Activated CD8-positive, alpha-beta T cell treated with anti-CD3 and anti-CD28 coated beads, Interleukin-2, amount 10 ng/mL, durations not matched to agents 7 days and 5 days (primary cell): ENCODE results near the gene PHF1. TPM values are rescaled to one million over a fixed set of nuclear protein-coding genes. Genes with fewer than 3 reads are reported as not detected.
"Not testable (repeated sequence)": the region's sequence is repeated elsewhere in the genome, so short reads cannot be mapped to it uniquely, and the experiment has no call there.

Experiments used
- ATAC-seq: fragments of 150-1000 bp; cut with Tn5 transposase; one replicate; pipeline ENCODE4 v1.10.0; 2021; ENCODE audit warnings: moderate library complexity
- CTCF ChIA-PET: fragments of 350-600 bp; sonication (Branson Sonifier 250); formaldehyde crosslinking; loops from one replicate; lab custom pipeline; 2021; ENCODE audit warnings: antibody characterized with exemption; lab: Charles Lee
- POLR2A ChIA-PET: fragments of 350-600 bp; sonication (Branson Sonifier 250); formaldehyde crosslinking; loops from one replicate; lab custom pipeline; 2021; ENCODE audit warnings: antibody characterized with exemption; lab: Charles Lee
- DNase-seq: peaks from one replicate; pipeline ENCODE4 v3.0.0-alpha.2; 2020
- H3K27ac Mint-ChIP-seq: one replicate; pipeline ENCODE4 v1.8.0; 2021; ENCODE audit warnings: mild to moderate bottlenecking, mixed read lengths
- H3K27me3 Mint-ChIP-seq: one replicate; pipeline ENCODE4 v1.8.0; 2021; ENCODE audit warnings: low read depth, mixed read lengths
- H3K36me3 Mint-ChIP-seq: one replicate; pipeline ENCODE4 v1.8.0; 2021; ENCODE audit warnings: low read depth, mixed read lengths
- H3K4me1 Mint-ChIP-seq: one replicate; pipeline ENCODE4 v1.8.0; 2021; ENCODE audit warnings: low read depth, mixed read lengths
- H3K4me3 Mint-ChIP-seq: one replicate; pipeline ENCODE4 v1.8.0; 2021; ENCODE audit warnings: mild to moderate bottlenecking, mixed read lengths
- H3K9me3 Mint-ChIP-seq: one replicate; pipeline ENCODE4 v1.8.0; 2022; ENCODE audit warnings: mixed read lengths; ENCODE audit not compliant: insufficient read depth
- total RNA-seq, 2 experiments: library from RNA; stranded (reverse); gene quantifications; one replicate each; pipeline ENCODE4 v1.2.3, GENCODE V29; 2021

PHF1 gene
- total RNA-seq, 2 experiments from 2014 or later, result 35.9 to 36.5 TPM

GRCh38 chr6:33375143-33375671, 35.6 kb upstream of the PHF1 start:
- DNase-seq (no peak), ATAC-seq (no peak)
- ChIA-PET CTCF (interaction anchor here (1.1 to 4.7 kb wide), 4 partner anchors 10 to 336 kb away, joined by 3 to 20 read pairs (median 4); partner anchors contain the start of genes RGL2 and UQCC2), POLR2A (interaction anchor here (0.9 to 1.6 kb wide), 2 partner anchors 14 to 404 kb away, joined by 3 to 7 read pairs; no protein-coding TSS in a partner anchor)
- no peaks in the 10 kb centered on the region for H3K9me3 Mint-ChIP-seq
- no peaks in the 10 kb centered on the region for H3K27me3 Mint-ChIP-seq
- peaks cover 31% of the 10 kb centered on the region for H3K4me1 Mint-ChIP-seq
- no peaks in the 10 kb centered on the region for H3K36me3 Mint-ChIP-seq
- no peak overlapping the region for H3K27ac Mint-ChIP-seq
- H3K4me3 Mint-ChIP-seq, result no peak overlapping the region

GRCh38 chr6:33377171-33377570, 33.6 kb upstream of the PHF1 start:
- Mint-ChIP-seq H3K4me3 (no peak overlapping the region), H3K4me1 (peaks cover 31% of the 10 kb centered on the region), H3K9me3 (no peaks in the 10 kb centered on the region), H3K27ac (no peak overlapping the region), H3K27me3 (peaks cover 6% of the 10 kb centered on the region), H3K36me3 (no peaks in the 10 kb centered on the region)
- DNase-seq (no peak), ATAC-seq (no peak)
- CTCF ChIA-PET, result interaction anchor here (4.7 kb wide), 1 partner anchor 13 kb away, joined by 20 read pairs; no protein-coding TSS in a partner anchor
- POLR2A ChIA-PET, result no interaction called here

- POLR2A ChIA-PET, H3K27me3 Mint-ChIP-seq, ATAC-seq, H3K4me3 Mint-ChIP-seq, H3K27ac Mint-ChIP-seq, H3K36me3 Mint-ChIP-seq, H3K9me3 Mint-ChIP-seq, DNase-seq: not testable (repeated sequence)
- CTCF ChIA-PET, result interaction anchor here (0.9 kb wide), 1 partner anchor 12 kb away, joined by 4 read pairs; no protein-coding TSS in a partner anchor
- H3K4me1 Mint-ChIP-seq, result peaks cover 18% of the 10 kb centered on the region
Measured at GRCh38 chr6:33379184-33379583, 31.6 kb upstream of the PHF1 start.

- Mint-ChIP-seq H3K36me3 (no peaks in the 10 kb centered on the region), H3K4me3 (no peak overlapping the region), H3K4me1 (peaks cover 10% of the 10 kb centered on the region), H3K27me3 (peaks cover 6% of the 10 kb centered on the region), H3K27ac (no peak overlapping the region), H3K9me3 (no peaks in the 10 kb centered on the region)
- ATAC-seq, result no peak
- CTCF ChIA-PET, result interaction anchor here (1.2 kb wide), 1 partner anchor 10 kb away, joined by 6 read pairs; no protein-coding TSS in a partner anchor
- POLR2A ChIA-PET, result no interaction called here
- DNase-seq, result no peak
Measured at GRCh38 chr6:33380272-33380981, 30.4 kb upstream of the PHF1 start.

GRCh38 chr6:33383427-33384185, 27.2 kb upstream of the PHF1 start:
- no peaks in the 10 kb centered on the region for H3K4me1 Mint-ChIP-seq
- no peaks in the 10 kb centered on the region for H3K9me3 Mint-ChIP-seq
- no peak for DNase-seq
- no peaks in the 10 kb centered on the region for H3K36me3 Mint-ChIP-seq
- POLR2A ChIA-PET, result no interaction called here
- ATAC-seq, result no peak
- H3K27me3 Mint-ChIP-seq, result peaks cover 8% of the 10 kb centered on the region
- H3K4me3 Mint-ChIP-seq, result no peak overlapping the region
- CTCF ChIA-PET, result no interaction called here
- H3K27ac Mint-ChIP-seq, result no peak overlapping the region

GRCh38 chr6:33384581-33385020, 26.2 kb upstream of the PHF1 start:
- H3K4me1 Mint-ChIP-seq, result no peaks in the 10 kb centered on the region

GRCh38 chr6:33390173-33390572, 20.6 kb upstream of the PHF1 start:
- ChIA-PET CTCF (interaction anchor here (0.6 to 2.5 kb wide), 19 partner anchors 8 to 195 kb away, joined by 3 to 20 read pairs (median 5); partner anchors contain the start of genes B3GALT4, CUTA, RGL2 and TAPBP), POLR2A (interaction anchor here (0.8 to 1.4 kb wide), 2 partner anchors 27 to 181 kb away, joined by 3 read pairs; no protein-coding TSS in a partner anchor)
- DNase-seq (no peak), ATAC-seq (no peak)
- peaks cover 2% of the 10 kb centered on the region for H3K27me3 Mint-ChIP-seq
- H3K9me3 Mint-ChIP-seq, result no peaks in the 10 kb centered on the region
- no peak overlapping the region for H3K4me3 Mint-ChIP-seq
- peaks cover 28% of the 10 kb centered on the region for H3K36me3 Mint-ChIP-seq
- H3K27ac Mint-ChIP-seq, result peak overlapping the region; percentile 96
- peaks cover 34% of the 10 kb centered on the region for H3K4me1 Mint-ChIP-seq

More at GRCh38 chr6:33384581-33385020, 26.2 kb upstream of the PHF1 start:
- POLR2A ChIA-PET, result interaction anchor here (0.6 kb wide), 1 partner anchor 39 kb away, joined by 5 read pairs; no protein-coding TSS in a partner anchor
- no peaks in the 10 kb centered on the region for H3K9me3 Mint-ChIP-seq
- CTCF ChIA-PET, result no interaction called here
- ATAC-seq (no peak), DNase-seq (no peak)
- H3K4me3 Mint-ChIP-seq, result no peak overlapping the region
- no peak overlapping the region for H3K27ac Mint-ChIP-seq
- H3K27me3 Mint-ChIP-seq, result peaks cover 8% of the 10 kb centered on the region
- H3K36me3 Mint-ChIP-seq, result no peaks in the 10 kb centered on the region

- Mint-ChIP-seq H3K36me3 (peaks cover 33% of the 10 kb centered on the region), H3K27ac (peak overlapping the region; percentile 96), H3K4me3 (peak overlapping the region; percentile 99), H3K9me3 (no peaks in the 10 kb centered on the region), H3K4me1 (peaks cover 39% of the 10 kb centered on the region), H3K27me3 (peaks cover 2% of the 10 kb centered on the region)
- no peak for DNase-seq
- POLR2A ChIA-PET, result interaction anchor here (0.6 to 1.4 kb wide), 4 partner anchors 26 to 243 kb away, joined by 3 read pairs; no protein-coding TSS in a partner anchor
- ATAC-seq, result no peak
- CTCF ChIA-PET, result interaction anchor here (0.6 to 2.5 kb wide), 27 partner anchors 9 to 194 kb away, joined by 3 to 20 read pairs (median 4); partner anchors contain the start of genes B3GALT4, CUTA, PFDN6 and RGL2
Measured at GRCh38 chr6:33390767-33391277, 20.0 kb upstream of the PHF1 start.

GRCh38 chr6:33391278-33391921, 19.4 kb upstream of the PHF1 start, which contains the start of gene KIFC1:
TSS of gene KIFC1 (plus strand) at chr6:33391823. CDS start at chr6:33391986, 163 bp downstream.
- Mint-ChIP-seq H3K36me3 (peaks cover 39% of the 10 kb centered on the region), H3K27me3 (peaks cover 2% of the 10 kb centered on the region), H3K27ac (peak within 1 kb of the TSS; percentile 96), H3K4me3 (peak within 1 kb of the TSS; percentile 99), H3K9me3 (no peaks in the 10 kb centered on the region), H3K4me1 (peaks cover 45% of the 10 kb centered on the region)
- ChIA-PET CTCF (interaction anchor here (0.7 to 2.5 kb wide), 26 partner anchors 9 to 194 kb away, joined by 3 to 20 read pairs (median 4); partner anchors contain the start of genes B3GALT4, PFDN6, RGL2 and TAPBP), POLR2A (interaction anchor here (0.6 to 1.7 kb wide), 7 partner anchors 11 to 243 kb away, joined by 3 to 9 read pairs (median 5); partner anchors contain the start of gene ZBTB9)
- peak; percentile 97 for ATAC-seq
- DNase-seq, result peak; percentile 100

GRCh38 chr6:33391922-33392594, 18.8 kb upstream of the PHF1 start:
- peak overlapping the region; percentile 96 for H3K27ac Mint-ChIP-seq
- H3K4me1 Mint-ChIP-seq, result peaks cover 47% of the 10 kb centered on the region
- CTCF ChIA-PET, result interaction anchor here (0.5 to 1.6 kb wide), 3 partner anchors 39 to 65 kb away, joined by 3 read pairs; no protein-coding TSS in a partner anchor
- H3K9me3 Mint-ChIP-seq, result no peaks in the 10 kb centered on the region
- H3K27me3 Mint-ChIP-seq, result peaks cover 2% of the 10 kb centered on the region
- peaks cover 41% of the 10 kb centered on the region for H3K36me3 Mint-ChIP-seq
- H3K4me3 Mint-ChIP-seq, result peak overlapping the region; percentile 99
- POLR2A ChIA-PET, result interaction anchor here (1.0 to 1.7 kb wide), 4 partner anchors 11 to 63 kb away, joined by 5 to 9 read pairs (median 6); partner anchors contain the start of gene ZBTB9
- ATAC-seq (peak; percentile 21), DNase-seq (peak; percentile 50)
